ENCODE results near the gene FADS3.

- TF ChIP-seq CTCF (IDR thresholded peaks at IDR 0.05) (no peak), POLR2A (IDR thresholded peaks at IDR 0.05) (no peak)
Observed at GRCh38 chr11:61861634-61862033, 29.7 kb downstream of the FADS3 start.
